GM21526 (cell line): ENCODE results near the gene CELF6.

ENCODE experiments used
- ATAC-seq: cut with Tn5 transposase; IDR thresholded peaks from one replicate; pipeline ENCODE4 v1.9.1; 2021; ENCODE audit warnings: moderate library complexity; ENCODE audit not compliant: unreplicated experiment, low FRiP score

The CELF6 gene

DNA sequence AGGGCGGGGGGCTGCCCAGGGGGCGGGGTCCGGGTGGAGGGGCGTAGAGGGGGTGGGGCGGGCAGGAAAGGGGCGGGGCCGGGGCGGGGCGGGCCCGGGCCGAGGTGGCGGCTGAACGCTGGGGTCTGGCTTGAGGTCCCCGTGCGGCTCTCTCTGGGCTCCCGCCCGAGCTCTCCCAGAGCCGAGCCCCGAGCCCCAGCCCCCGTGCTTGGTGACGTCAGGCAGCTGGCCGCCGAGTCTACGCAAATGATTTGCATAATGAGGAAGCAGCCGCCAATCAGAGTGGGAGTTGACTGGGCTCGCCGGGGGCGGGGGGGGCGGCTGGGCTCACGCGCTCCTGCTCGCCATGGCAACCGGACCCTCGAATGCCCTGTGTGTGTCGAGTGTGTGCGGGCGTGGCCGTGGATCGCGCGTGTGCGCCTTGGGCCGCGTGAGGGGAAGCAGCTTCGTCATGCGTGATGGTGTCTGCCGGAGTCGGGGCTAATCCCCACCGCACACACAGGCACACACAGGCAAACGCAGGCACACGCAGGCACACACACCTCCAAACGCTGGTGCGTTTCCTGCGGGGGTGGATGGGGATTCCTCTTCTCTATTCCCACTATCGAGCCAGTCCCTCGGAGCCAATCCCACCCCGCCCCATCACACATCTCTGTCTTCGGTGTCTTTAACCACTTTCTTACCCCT is at the start of gene CELF6:
TSS of gene CELF6 (minus strand) at position 173 of the 687 bp plus-strand sequence. CDS start 283 bp downstream, outside the sequence.
- ATAC-seq = no peak

DNA sequence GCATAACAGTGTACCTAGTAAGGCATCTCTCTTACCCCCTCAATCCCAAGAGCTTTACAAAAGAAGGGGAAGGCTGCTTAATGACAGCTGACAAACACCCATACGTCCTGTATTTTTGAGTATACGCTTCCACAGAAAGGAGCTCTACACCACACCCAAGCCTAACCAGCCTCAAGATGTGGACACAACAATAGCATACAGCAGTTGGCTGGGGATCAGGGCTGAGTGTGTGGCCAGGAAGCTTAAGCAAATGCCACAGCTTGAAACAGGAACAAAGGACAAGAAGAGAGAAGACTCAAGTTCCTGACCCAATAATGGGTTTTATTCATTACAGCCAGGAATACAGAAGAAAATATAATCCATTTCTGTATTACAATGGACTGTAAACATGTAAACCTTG is 48.9 kb upstream of the CELF6 start:
- no peak for ATAC-seq

DNA sequence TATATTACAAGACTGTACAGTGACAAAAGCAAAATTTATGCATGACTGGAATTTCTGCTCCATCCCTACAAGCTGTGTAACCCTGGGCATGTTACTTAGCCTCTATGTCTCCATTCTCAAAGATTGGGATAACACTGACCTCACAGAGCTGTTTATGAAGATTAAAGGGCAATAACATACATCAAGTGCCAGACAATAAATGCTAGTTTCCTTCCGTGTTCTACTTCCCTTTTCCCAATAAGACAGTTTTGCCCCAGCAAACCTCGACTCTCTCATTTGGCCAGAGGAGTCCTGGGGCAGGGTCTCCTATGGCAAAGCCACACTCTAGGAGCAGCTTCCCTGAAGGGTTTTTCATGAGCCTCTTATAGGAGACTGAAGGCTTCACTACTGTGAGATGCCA is 48.4 kb upstream of the CELF6 start:
- ATAC-seq = no peak

DNA sequence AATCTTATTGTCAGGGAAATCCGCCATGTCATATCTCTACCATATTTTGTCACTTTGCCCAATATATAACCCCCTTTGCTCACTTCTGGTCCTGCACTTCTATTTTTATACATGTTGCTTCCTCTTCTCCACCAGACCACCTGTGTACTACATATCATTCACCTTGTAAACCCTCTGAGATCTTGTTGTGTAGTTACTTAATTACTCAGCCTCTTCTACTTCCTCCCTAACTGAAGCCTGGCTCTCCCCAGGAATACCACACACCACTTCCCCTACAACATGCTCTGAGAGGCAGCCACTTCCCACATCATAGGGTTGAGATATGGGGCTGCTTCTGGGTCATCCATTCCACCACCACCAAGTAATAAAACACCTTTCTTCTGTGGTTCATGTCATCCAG is 45.9 kb upstream of the CELF6 start:
- ATAC-seq = peak; percentile 57

DNA sequence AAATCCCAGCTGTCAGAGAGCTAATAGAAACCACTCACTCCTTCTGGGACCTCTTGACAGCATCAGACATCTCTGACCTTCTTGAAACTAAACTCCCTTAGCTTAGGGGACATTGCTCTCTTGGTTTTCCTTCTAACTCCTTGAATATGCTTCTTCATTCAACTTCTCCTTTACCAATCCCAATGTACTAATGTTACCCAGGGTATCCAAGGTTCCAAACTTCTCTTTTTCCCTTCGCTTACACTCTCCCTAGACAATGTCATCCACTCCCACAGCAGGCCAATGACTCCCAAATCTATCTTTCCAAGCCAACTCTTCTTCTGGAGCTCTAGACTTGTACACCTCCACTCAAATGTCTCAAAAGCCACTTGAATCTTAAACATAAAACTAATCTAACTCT is 41.2 kb upstream of the CELF6 start:
- ATAC-seq = no peak

DNA sequence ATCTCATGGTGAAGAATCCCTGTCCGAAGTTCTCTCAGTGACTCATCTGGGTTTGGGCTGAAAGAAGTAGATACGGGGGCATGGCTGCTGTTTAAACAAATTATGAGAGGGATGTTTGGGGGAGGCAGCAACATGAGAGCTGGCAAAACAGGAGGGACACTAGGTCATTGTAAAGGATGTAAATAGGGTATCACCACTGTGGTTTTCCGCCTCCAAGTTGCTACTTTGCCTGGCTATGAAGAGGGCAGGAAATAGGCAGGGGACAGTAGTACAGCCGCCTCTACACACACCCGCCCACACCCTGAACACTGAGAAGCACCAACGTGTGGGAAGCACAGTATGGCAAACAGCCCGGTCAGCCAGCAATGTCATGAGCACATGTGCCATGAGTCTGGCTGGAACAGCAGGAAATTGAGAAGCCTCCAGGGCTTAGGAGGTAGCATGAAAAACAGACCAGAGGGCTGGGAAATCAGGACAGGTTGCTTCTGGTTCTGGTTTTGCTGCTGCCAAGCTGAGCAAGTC is 38.8 kb upstream of the CELF6 start:
- no peak for ATAC-seq

DNA sequence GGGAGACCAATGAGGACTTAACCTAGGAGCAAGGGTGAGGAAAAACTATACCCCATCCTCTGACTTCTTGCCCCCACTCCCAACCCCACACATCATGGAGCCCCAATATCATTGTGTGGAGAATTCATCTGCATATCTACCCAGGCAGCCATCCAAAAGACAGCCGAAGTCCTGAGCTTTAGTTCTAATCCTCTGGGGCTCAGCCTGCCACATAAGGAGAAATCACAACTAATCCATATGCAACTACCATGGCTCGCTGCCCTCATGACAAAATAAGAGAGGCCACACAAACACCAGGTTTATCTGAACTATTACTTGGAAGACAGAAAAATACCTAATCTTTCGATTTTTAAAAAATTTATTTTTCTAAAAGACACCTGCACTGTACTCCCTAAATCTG is 38.2 kb upstream of the CELF6 start:
- ATAC-seq = no peak

DNA sequence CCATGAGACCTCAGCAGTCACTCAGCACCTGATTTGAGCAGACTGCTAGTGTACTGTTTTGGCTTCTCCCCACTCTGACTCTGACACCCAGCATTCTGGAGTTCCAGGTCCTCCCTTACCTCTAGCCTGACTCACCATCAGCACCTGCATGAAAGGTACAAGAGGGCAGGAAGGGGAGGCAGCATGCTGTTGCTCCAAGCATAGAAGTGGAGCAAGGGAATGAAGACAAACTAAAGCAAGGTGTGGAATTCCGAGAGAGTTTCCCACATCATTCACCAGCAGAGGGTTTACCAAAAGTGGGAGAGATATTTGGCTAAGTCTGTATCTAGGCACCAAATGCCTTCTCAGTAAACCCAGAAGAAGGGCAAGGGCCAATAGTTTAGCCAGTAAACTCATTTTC is 34.5 kb upstream of the CELF6 start:
- ATAC-seq = no peak

DNA sequence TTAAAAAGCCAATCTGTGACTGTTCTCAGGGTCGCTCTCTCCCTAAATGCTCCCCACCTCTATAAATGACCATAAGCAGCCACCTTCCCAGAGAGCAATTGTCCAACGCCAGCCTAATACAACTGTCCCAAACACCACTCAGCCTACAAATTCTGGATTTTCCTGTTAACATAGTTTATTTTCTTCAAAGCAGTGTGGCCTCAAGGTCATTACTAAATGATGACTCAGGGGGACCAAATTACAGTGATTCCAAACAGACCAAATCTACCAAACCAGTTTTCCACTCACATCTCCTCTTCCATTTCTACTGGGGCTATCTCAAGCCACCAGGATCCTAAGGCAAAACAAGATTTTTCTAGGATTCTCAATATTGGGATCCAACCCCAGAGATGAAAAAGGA is 33.3 kb upstream of the CELF6 start:
- no peak for ATAC-seq

DNA sequence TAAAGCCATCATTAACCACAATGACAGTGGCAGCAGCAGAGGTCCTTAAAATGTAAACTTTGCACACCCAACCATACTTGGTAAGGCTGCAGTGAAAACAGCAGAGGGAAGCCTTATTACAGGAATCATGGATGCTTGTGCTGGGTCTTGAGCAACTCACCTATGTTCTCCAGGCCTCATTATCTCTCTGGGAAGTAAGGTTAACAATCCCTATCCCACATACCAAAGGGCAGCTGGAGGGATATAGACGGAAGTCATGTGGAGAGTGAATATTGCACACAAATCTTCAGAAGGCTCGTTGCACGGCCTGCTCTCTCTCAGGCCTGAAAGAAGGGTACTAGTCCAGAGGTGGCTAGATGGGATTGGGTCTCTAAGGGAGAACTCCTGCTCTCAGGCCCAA is 25.8 kb upstream of the CELF6 start:
- no peak for ATAC-seq

DNA sequence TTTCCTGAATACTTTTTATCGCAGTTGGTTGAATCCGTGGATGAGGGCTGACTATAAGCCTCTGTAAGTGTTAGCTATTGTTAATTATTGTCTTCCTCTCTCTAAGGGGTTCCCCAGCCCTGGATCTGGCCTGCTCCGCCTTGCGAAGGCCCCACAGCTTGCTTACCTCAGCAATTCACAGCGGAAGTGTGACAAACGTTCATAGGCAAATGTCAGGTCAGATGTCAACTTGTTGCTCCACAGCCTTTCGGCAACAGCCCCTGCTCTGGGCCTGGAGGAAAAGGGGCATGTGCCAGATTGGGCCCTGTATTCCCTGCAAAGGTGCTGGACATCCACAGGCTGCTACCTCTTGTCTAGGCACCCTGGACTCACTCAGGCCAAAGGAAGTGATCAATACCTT is 25.3 kb upstream of the CELF6 start:
- ATAC-seq = no peak

DNA sequence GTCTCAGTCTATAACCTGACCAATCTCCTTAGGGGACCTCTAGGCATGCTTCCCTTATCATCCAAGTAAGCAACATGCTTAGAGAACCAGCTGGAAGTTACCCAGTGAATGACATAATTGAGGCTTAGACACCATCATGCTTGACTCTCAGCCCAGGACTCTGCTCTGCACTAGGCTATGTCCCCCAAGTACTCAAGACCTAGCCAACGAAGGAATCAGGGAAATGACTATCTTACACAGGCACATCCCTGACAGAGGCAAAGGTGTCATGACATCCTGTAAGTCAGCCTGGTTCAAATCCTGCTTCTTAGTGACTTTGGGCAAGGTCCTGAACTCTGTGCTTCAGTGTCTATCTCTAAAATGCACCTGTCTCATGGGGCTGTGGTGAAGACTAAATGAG is 24.6 kb upstream of the CELF6 start:
- ATAC-seq = no peak

DNA sequence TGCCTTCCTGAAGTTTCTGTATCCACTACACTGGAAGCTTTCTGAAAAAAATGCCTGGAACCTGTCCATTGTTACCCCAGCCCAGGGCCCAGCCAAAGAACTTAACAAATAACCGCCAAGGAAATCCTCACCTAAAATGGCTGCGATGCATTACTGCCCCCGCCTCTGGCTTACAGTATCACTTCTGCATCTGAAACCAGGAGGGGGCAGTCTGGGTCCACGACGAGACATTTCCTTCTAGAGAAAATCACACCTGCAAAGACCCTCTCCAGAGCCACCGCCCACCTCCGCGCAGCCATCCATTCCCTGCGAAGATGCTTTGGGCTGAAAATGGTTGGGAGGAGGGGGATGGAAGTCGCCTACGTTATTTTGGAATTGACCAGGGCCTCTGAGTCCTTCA is 22.4 kb upstream of the CELF6 start:
- no peak for ATAC-seq

DNA sequence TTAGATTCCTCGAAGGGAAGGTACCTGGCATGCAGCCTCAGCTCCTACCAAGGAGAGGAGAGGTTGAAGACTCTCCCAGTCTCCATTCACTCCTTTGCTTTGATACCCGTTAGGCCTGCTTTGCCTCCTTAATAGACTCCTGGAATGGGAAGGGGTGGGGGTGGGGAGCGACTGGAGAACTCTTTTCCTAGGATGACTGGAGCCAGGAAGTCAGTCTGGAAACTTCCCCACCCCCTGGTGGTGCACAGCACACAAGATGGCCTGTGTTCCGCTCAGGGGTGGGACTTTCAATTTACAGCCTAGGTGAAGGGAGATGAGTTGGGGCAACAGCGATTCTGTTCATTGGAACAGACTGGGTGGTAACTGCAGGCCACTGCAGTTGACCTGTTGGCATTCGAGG is 21.4 kb upstream of the CELF6 start:
- ATAC-seq = no peak

DNA sequence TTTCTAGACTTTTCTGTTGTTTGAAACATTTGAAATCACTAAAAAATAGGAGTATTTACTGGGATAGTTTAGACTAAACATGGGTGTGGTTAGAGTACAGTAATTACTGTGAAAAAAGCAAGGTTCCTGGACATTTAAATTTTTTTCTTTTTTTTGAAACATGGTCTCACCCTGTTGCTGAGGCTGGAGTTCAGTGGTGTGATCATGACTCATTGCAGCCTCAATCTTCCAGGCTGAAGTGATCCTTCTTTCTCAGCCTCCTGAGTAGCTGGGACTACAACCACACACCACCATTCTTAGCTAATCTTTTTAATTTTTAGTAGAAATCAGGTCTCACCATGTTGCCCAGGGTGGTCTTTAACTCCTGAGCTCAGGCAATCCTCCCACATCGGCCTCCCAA is 20.4 kb upstream of the CELF6 start:
- no peak for ATAC-seq

DNA sequence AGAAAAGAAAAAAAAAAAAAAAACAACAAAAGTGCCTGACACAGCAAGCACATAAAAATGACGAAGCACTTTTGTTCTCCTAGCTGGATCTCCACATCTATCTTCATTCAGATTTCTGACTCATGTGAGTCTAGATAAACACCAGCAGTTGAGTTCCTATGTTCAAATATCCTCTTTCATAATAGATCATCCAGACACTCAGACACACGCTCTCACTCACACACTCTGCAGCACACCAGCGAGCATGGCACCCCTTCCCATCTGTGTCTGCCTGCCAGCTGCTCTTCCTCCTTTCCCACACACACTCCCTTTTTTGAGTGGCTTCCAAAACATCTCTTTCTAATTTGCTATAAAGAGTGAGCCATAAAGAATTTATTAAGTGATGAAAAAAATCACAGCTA is 19.8 kb upstream of the CELF6 start:
- ATAC-seq = no peak

DNA sequence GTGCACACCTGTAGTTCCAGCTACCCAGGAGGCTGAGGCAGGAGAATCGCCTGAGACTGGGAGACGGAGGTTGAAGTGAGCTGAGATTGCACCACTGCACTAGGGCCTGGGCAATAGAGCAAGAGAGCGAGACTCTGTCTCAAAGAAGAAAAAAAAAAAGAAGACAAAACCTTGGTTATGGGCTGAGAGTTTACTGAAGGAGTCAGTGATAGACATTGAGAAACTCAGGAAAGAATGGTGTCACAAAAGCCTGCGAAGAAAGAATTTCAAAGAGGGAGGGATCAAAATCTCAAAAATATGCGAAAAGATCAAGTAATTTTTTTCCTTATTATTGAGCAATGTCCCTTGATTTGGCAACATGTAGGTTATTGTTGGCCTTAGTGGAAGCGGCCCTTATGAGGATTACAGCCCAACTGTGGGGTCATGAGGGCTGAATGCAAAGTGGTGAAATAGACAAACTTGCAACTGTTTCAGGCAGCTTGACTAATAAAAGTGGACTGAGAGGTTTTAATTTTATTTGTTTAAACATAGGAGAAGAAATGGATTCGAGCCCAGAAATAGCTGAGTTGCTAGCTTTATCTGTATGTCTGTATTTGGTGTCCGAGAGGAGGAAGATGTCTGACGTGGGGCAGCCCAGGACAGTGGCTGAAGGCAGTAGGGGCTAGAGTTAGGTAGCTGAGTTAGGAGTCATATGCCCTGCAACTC is 18.8 kb upstream of the CELF6 start:
- no peak for ATAC-seq

DNA sequence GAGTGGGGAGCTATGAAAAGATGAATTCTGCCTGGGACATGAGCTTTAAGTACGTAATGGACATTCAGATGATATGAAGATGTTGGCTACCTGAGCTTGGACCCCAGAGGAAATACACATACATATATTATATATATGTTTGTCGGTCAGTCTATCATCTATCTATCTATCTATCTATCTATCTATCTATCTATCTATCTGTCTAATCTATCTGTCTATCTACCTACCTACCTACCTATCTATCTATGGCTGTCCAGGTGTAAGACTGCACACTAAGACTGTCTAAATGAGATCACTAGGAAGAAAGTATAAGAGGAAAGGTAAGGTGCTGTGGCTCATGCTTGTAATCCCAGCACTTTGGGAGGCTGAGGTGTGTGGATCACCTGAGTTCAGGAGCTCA is 18.2 kb upstream of the CELF6 start:
- ATAC-seq = no peak

DNA sequence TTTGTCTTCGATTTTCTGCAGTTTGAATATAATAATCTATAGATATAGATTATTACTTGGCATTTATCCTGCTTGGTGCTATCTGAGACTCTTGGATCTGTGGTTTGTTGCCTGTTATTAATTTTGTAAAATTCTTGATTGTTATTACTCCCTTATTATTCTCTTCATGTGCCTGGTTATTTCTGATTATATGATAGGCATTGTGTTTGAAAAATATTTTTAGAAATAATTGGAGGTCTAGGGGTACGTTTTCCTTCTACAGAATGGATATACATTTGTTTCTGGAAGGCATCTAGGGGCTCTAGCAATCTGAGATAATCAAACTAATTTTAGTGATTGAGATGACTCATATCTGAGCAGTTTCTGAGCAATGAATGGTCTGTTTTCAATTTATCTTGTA is 14.9 kb upstream of the CELF6 start:
- no peak for ATAC-seq

DNA sequence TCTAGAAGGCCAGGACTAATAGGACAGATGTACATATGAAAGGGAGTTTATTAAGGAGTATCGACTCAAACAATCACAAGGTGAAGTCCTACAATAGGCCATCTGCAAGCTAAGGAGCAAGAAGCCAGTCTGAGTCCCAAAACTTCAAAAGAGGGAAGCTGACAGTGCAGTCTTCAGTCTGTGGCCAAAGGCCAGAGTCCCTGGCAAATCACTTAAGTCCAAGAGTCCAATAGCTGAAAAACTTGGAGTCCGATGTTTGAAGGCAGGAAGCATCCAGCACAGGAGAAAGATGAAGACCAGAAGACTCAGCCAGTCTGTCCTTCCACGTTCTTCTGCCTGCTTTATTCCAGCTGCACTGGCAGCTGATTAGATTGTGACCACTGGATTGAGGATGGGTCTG is 11.1 kb upstream of the CELF6 start:
- ATAC-seq = no peak

DNA sequence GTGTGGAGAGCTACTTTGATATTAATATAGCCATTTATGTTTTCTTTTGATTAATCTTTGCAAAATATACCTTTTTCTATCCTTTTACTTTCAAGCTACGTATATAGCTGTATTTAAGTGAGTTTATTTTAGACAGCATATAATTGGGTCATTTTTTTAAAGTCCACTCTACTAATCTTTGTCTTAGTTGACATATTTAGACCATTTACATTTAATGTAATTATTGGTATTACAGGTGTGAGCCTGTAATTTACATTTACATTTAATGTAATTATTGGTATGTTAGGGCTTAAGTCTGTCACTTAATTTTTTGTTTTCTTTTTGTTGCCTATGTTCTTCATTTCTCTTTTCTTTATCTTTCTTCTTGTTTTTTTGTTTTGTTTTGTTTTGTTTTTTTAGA is 3.8 kb upstream of the CELF6 start:
- no peak for ATAC-seq

DNA sequence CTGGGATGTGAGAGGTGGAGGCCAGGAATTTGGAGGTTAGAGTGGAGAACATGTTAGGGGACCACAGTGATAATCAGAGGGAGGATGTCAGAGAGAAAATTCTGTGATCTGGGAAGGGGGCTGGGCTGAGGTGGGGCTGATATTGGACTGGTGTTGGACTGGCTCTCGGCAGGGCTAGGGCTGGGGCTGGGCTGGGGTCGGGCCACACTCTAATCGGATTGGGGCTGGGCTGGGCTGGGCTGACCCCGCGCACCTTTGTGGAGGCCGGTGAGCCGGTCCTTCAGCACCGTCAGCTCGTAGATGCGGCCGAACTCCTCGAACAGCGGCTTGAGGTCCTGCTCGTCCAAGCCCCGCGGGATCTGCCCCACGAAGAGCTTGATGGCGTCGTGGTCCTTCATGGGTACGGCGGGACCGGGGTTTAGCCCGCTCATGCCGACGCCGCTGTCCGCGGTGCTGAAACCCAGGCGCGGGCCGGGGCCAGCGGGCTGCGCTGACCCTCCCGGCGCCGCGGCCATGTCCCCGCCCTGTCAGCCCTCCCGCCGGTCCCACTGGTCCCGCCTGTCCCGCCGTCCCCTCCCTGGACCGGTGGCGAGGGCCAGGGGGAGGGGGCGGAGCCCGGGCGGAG is 485 bp downstream of the CELF6 start:
- no peak for ATAC-seq
